Myocyte (in vitro differentiated cells): ENCODE data around the gene RGS12. TPM values are rescaled to one million over a fixed set of nuclear protein-coding genes. Genes with fewer than 3 reads are reported as not detected.
A peak's percentile ranks its signal among the peaks of the same experiment; 100 is the strongest.

Experiments
- DNase-seq: peaks from one replicate; pipeline ENCODE4 v3.0.0-alpha.2; 2012; ENCODE audit warnings: low read depth
- total RNA-seq: library from RNA; depleted of rRNA; stranded (reverse); fragments of >200 nt; gene quantifications from 2 replicates; pipeline ENCODE4 v1.2.3, GENCODE V29; 2014

The RGS12 gene
- total RNA-seq, 1 donor from 2014 or later, result 29.0 TPM

GRCh38 chr4:3324093-3324815 lies 31.4 kb downstream of the RGS12 start:
- DNase-seq, result no peak

GRCh38 chr4:3328814-3329663 lies 36.2 kb downstream of the RGS12 start:
- no peak for DNase-seq

DNA sequence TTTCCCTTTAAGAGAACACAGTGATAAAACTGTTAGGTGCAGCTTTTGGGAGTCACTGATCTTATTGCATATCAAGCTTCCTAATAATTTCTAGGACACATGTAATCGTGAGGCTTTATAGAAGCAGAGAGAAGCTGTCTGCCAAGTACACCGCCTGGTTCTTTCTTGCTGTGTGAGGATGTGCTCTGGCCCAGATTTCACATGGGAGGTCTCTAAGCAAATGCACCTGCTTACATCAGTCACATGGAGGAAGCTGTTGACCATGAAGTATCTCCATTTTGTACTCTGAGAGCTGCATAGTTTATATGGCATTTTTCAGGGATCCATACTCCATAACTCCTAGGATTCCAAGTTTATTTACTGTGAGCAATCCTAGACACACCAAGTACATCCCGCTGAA lies 37.1 kb downstream of the RGS12 start:
- DNase-seq, result peak; percentile 80

DNA sequence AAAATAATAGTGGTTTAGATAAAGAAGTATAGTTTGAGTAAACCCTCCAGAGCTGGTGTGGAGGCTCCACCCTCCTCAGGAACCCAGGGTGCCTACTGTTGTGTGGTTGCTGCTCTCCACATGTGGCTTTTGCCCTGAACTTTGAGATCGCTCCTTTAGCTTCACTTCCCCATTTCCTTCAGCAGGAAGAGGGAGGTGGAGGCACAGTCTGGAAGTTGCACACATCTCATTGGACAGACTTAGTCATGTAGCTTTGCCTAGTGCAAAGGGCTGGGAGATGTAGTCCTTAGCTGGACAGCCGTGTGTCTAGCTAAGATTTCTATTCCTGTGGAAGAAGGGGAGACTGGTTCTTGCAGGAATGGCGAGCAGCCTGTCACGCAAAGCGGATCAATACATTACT lies 37.9 kb downstream of the RGS12 start:
- DNase-seq, result no peak

DNA sequence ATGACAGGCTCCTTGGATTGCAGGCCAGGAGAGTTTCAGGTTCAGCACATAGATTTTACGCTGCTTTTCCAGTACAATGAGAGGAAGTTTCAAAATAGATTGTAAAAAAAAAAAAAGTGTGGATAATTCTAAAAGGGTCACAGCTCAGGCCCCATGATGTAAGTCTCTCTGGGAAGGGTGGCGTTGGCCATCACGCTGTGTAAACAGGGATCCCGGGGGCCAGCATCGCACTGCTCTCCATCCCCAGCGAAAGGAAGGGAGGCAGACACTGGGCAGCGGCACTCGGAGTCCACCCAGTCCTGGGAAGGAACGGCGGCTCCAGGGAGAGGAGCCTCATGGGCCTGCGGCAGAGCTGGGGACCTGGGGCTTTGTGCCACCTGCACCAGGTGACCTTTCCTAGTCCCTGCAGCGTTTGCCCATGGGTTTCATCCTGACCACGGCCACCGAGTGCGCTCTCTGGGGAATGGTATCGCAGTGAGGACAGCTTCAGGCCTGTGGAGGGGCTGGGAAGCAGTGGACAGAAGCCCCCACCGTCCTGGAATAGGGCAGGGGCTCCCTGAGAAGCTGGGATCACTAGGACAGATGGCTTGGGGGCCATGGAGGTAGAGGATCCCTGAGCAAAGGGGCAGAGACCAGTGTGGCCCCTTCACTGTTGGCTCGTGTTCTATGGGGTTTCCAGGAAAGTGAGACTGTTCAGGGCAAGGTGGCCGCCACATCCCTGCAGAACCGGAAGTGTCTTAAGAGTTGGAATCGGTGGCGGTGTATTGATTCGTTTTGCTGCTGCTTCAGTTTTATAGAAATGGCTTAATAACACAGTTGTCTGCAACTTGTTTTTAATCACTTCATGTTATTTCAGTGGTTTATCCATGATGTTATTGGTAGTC lies 38.9 kb downstream of the RGS12 start:
- DNase-seq, result no peak

DNA sequence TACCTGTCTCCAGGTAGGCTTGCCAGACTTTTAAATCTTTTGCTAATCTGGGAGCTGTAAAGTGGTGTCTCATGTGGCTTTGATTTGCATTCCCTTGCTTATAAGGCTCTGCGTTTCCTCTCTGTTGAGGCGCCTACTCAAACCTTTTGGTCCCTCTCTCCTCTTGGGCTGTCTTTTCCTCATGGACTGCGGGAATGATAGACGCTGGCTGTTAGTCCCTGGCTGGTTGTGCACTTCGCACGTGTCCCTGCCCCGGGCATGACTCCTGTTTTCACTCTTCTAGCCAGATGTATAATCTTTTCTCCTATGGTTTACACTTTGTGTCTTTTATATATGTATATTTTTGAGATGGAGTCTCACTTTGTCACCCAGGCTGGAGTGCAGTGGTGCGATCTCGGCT lies 39.7 kb downstream of the RGS12 start:
- DNase-seq, result no peak

DNA sequence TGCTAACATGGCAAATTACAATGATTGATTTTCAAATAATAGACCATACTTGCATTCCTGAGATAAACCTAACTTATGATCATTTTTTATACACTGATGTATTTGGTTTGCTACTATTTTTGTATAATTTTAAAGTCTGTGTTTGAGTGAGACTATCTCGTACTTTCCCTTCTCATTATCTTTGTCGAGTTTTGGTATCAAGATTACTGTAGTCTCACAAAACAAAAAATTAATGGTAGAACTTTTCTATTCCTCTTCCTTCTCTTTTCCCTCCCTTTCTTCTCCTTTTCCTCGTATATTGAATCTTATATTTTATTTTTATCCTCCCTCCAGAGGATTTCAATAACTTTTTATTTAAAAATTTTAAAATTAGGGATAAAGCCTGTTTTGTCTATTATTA lies 41.5 kb downstream of the RGS12 start:
- DNase-seq, result no peak

- DNase-seq, result no peak
These were observed 42.6 kb downstream of the RGS12 start for GRCh38 chr4:3335385-3335784.

DNA sequence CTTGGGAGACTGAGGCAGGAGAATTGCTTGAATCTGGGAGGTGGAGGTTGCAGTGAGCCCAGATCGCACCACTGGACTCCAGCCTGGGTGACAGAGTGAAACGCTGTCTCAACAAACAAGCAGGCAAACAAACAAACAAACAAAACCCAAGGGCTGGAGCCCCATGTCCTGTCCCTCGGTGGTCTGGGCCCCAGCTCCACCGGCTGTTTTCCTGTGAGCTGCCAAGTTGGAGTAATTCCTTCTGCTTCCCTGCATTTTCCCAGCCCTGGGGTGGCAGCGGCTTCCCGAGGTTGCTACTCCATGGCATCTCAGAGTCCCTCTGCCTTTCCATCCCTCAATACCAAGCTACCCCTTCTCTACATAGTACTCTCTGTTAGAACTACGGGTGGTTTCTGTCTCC lies 43.2 kb downstream of the RGS12 start:
- DNase-seq, result no peak

- DNase-seq, result no peak
These were observed 43.8 kb downstream of the RGS12 start for GRCh38 chr4:3336382-3337356.

GRCh38 chr4:3337357-3337732 lies 44.5 kb downstream of the RGS12 start:
- DNase-seq, result no peak

DNA sequence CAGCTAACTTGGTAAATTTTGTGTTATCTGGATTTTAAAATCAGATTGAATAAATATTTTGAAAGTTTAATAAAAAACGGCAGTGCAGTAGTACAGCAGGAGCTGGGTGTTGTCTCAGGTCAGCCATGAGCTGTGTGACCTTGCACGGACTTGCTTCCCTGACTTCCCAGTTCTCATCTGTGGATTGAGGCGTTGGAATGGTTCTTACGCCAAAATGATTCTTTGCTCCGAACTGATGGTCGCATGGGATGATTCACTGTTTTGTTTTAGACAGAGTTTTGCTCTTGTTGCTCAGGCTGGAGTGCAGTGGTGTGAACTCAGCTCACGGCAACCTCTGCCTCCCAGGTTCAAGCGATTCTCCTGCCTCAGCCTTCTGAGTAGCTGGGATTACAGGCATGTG lies 45.0 kb downstream of the RGS12 start:
- DNase-seq, result no peak

- DNase-seq, result peak; percentile 47
These were observed 45.6 kb downstream of the RGS12 start for GRCh38 chr4:3338321-3338838.

GRCh38 chr4:3338976-3339531 lies 46.2 kb downstream of the RGS12 start:
- no peak for DNase-seq

DNA sequence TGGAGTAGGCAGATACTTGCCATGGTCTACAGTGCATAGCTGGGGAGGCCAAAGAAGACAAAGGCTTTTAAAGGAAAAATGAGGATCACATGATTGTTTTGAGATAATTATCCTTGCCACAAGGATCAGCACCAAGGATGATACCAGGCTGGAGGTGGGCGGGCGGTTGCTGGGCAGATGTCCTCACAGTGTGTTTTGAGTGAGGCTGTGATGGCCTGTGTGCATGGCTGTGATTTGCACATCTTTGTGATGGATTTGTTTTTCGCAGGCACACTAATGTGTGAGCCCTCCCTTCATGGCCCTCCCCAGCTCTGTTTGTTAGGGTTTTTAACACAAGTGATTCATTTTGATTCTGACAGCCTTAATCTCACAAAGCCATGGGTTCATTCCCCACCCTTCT lies 46.8 kb downstream of the RGS12 start:
- no peak for DNase-seq

GRCh38 chr4:3340038-3340699 lies 47.3 kb downstream of the RGS12 start:
- no peak for DNase-seq

DNA sequence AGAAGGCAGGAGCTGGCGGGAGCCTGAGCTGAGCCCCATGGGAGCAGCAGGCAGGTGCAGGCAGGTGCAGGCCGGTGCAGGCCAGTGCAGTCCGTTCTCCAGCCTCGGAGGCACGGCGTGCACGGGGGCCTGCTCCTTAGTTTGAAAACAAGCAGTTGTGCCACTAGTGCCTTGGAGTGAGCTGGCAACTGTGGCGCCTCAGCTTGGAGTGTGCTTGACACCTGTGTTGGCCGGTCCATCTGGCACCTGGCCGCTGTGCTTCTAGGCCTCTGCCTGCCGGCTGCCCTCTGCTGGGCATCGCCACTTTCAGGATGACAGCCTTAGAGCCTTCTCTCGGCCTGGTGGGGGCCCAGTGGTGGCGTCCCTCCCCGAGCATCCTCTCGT lies 47.9 kb downstream of the RGS12 start:
- no peak for DNase-seq

DNA sequence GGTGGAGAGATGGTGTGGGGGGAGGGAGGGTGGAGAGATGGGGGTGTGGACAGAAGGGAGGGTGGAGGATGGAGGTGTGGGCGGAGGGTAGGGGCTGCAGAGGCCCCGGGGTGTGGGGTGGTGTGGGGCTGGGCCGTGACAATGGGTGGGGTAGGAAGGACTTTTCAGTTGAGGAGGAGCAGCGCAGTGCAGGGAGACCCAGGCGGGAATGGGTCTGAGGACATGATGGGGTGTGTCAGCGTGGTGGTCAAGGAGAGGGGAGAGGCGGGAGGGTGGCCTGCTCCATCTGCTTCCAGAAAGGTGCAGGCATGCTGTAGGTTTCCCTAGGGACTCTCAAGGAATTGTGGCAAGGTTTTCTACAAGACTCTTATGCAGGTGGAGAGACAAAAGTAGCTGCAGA lies 48.9 kb downstream of the RGS12 start:
- no peak for DNase-seq

DNA sequence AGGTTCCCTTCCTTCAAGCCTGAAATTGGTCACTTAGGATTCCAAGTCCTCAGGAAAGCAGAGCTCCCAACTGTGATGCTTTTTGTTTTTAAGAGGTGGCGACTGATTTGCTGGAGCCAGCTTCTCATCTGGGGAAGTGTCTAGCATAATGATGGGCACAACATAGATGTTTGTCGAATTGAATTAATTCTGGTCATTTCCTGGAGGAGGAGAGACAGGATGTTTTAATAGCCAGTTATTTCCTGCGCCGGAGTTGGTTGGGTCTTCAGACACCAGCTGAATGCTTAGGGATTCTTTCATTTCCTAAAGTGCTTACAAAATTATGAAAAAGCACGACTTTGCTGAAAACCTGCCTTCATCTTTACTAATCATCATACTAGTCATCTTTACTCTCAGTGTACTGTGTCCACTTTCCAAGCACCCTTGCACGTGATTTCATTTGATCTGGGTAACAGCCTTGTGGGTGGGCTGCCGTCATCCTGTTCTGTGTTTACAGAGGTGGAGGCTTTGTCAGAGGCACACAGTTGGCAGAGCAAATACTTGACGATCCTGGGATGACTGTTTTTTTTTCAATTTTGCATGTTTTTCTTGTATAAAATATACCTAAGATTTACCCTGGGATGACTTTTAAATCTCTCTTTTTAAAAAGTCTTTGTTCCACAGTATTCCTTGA lies 49.5 kb downstream of the RGS12 start:
- peak; percentile 51 for DNase-seq
